GM23338 (cell line): Measurements from ENCODE around the gene ABCF1. TPM values are rescaled to one million over a fixed set of nuclear protein-coding genes. Genes with fewer than 3 reads are reported as not detected.
"Not testable (repeated sequence)": the region's sequence is repeated elsewhere in the genome, so short reads cannot be mapped to it uniquely, and the experiment has no call there.

Experiments used
- ATAC-seq: fragments of 200-7000 bp; cut with Tn5 transposase; 3 replicates; pipeline ENCODE4 v1.9.1; 2020
- DNase-seq: peaks from one replicate; pipeline ENCODE4 v3.0.0-alpha.2; 2015; ENCODE audit warnings: low spot score
- H2AFZ ChIP-seq: fragments of 200-600 bp; sonication (generic); 2 replicates; pipeline ENCODE4 v1.8.0; 2016; ENCODE audit warnings: antibody characterized with exemption, mild to moderate bottlenecking, moderate library complexity
- H3F3A ChIP-seq: fragments of 200-600 bp; sonication (generic); replicated peaks from 2 replicates; pipeline ENCODE4 v1.8.0; 2017; ENCODE audit warnings: antibody characterized with exemption, mixed run types, low read depth
- H3K27ac ChIP-seq: fragments of 200-600 bp; sonication (generic); 2 replicates; pipeline ENCODE4 v1.6.1; 2016; ENCODE audit warnings: low read depth
- H3K27me3 ChIP-seq: fragments of 200-600 bp; sonication (generic); 2 replicates; pipeline ENCODE4 v1.8.0; 2016; ENCODE audit warnings: mild to moderate bottlenecking, mixed run types, moderate library complexity; ENCODE audit not compliant: insufficient read depth
- H3K36me3 ChIP-seq: fragments of 200-600 bp; sonication (generic); 2 replicates; pipeline ENCODE4 v1.8.0; 2016; ENCODE audit warnings: mild to moderate bottlenecking; ENCODE audit not compliant: insufficient read depth
- H3K4me1 ChIP-seq: fragments of 200-600 bp; sonication (generic); 2 replicates; pipeline ENCODE4 v1.8.0; 2016; ENCODE audit warnings: mild to moderate bottlenecking, moderate library complexity; ENCODE audit not compliant: insufficient read depth
- H3K4me2 ChIP-seq: fragments of 200-600 bp; sonication (generic); 2 replicates; pipeline ENCODE4 v1.7.1; 2017; ENCODE audit warnings: mixed run types
- H3K4me3 ChIP-seq: fragments of 200-600 bp; sonication (generic); 2 replicates; pipeline ENCODE4 v1.6.1; 2016; ENCODE audit warnings: mixed run types
- H3K79me2 ChIP-seq: fragments of 200-600 bp; sonication (generic); replicated peaks from 2 replicates; pipeline ENCODE4 v1.8.0; 2017; ENCODE audit warnings: mild to moderate bottlenecking; ENCODE audit not compliant: insufficient read depth
- H3K9me2 ChIP-seq: fragments of 200-600 bp; sonication (generic); 2 replicates; pipeline ENCODE4 v1.8.0; 2017; ENCODE audit not compliant: insufficient read depth
- H4K20me1 ChIP-seq: fragments of 200-600 bp; sonication (generic); replicated peaks from 2 replicates; pipeline ENCODE4 v1.8.0; 2017; ENCODE audit warnings: mild to moderate bottlenecking; ENCODE audit not compliant: insufficient read depth
- H3K27ac Mint-ChIP-seq: 2 replicates; pipeline ENCODE4 v1.8.0; 2020; ENCODE audit warnings: inconsistent platforms, mild to moderate bottlenecking, moderate library complexity, mixed read lengths
- H3K27me3 Mint-ChIP-seq: 3 replicates; pipeline ENCODE4 v1.8.0; 2022; ENCODE audit warnings: low read depth, mild to moderate bottlenecking, moderate library complexity, mixed read lengths, inconsistent platforms; ENCODE audit not compliant: insufficient read depth, poor library complexity
- H3K36me3 Mint-ChIP-seq: 3 replicates; pipeline ENCODE4 v1.8.0; 2021; ENCODE audit warnings: low read depth, mild to moderate bottlenecking, inconsistent platforms, moderate library complexity, mixed read lengths
- H3K4me1 Mint-ChIP-seq: 3 replicates; pipeline ENCODE4 v1.8.0; 2020; ENCODE audit warnings: mild to moderate bottlenecking, inconsistent platforms, mixed read lengths
- H3K4me3 Mint-ChIP-seq: 3 replicates; pipeline ENCODE4 v1.8.0; 2021; ENCODE audit warnings: moderate library complexity, mild to moderate bottlenecking, inconsistent platforms, mixed read lengths
- H3K9me3 Mint-ChIP-seq: 3 replicates; pipeline ENCODE4 v1.8.0; 2020; ENCODE audit warnings: moderate library complexity, mild to moderate bottlenecking, inconsistent platforms, mixed read lengths
- CREB1 ChIP-seq: fragments of 250-450 bp; sonication (Bioruptor Pico); IDR thresholded peaks from 2 replicates; pipeline ENCODE4 v1.5.0; 2020; ENCODE audit warnings: low read depth, mild to moderate bottlenecking, moderate library complexity
- CTCF ChIP-seq, 2 experiments: fragments of 200-600 bp in 1 of 2; sonication (generic) in 1 of 2; conservative IDR thresholded peaks; 2 replicates each; pipeline versions ENCODE4 v1.5.1 to v1.6.1; 2016 to 2017; ENCODE audit warnings: antibody characterized with exemption in 2 of 2, low read depth in 2 of 2, mild to moderate bottlenecking in 2 of 2, moderate library complexity in 1 of 2
- ETS1 ChIP-seq: IDR thresholded peaks from 2 replicates; pipeline ENCODE4 v1.6.1; 2016; ENCODE audit warnings: antibody characterized with exemption
- EZH2phosphoT487 ChIP-seq: fragments of 200-600 bp; sonication (generic); IDR thresholded peaks from one replicate; pipeline ENCODE4 v1.8.1; 2018; ENCODE audit warnings: antibody characterized with exemption; ENCODE audit not compliant: unreplicated experiment
- POLR2AphosphoS5 ChIP-seq: IDR thresholded peaks from 2 replicates; pipeline ENCODE4 v1.6.1; 2016; ENCODE audit warnings: antibody characterized with exemption, low read depth
- long read RNA-seq: library from polyadenylated mRNA; unstranded; transcript quantifications from one replicate; pipeline ENCODE4 v2.0.0, GENCODE V29; 2020; ENCODE audit not compliant: unreplicated experiment
- polyA plus RNA-seq: library from polyadenylated mRNA; unstranded; fragments of >200 nt; fragmentation: Nextera tagmentation; extraction: Ambion mirVana; gene quantifications from 2 replicates; pipeline ENCODE4 v1.2.1, GENCODE V29; 2016
- total RNA-seq: library from RNA; depleted of rRNA; stranded (reverse); fragments of >200 nt; shearing (Covaris generic); gene quantifications from 2 replicates; pipeline ENCODE4 v1.2.3, GENCODE V29; 2014; rRNA removed

The ABCF1 gene
- total RNA-seq (85.8 and 92.6 TPM in 2 replicates), polyA plus RNA-seq (244 and 279 TPM in 2 replicates)
- long read RNA-seq, partial matches to known transcripts, result 20 of 28 reads
- long read RNA-seq, other reads (novel, unspliced or antisense), result 6 of 28 reads

GRCh38 chr6:30571075-30571761 is at the start of gene ABCF1:
Gene ABCF1 (plus strand): TSS chr6:30571442. CDS start chr6:30571488, 46 bp downstream.
- DNase-seq (peak; percentile 98), ATAC-seq (peak; percentile 96)
- peak within 1 kb of the TSS; percentile 98 for H2AFZ ChIP-seq
- Mint-ChIP-seq H3K36me3 (peaks cover 14% of the 10 kb centered on the region), H3K27me3 (peaks cover 13% of the 10 kb centered on the region), H3K4me3 (peak within 1 kb of the TSS; percentile 96), H3K9me3 (no peaks in the 10 kb centered on the region; the same call in 2 of the 3 replicates), H3K4me1 (peaks cover 31% of the 10 kb centered on the region), H3K27ac (peak within 1 kb of the TSS; percentile 97)
- peak; percentile 67 for TF ChIP-seq ETS1
- TF ChIP-seq EZH2phosphoT487, result no peak
- TF ChIP-seq POLR2AphosphoS5, result peak; percentile 96
- no peak for TF ChIP-seq CTCF (conservative IDR thresholded peaks at IDR 0.05; ENCODE audit: low read depth in 2 of 2)
- TF ChIP-seq CREB1 (CRISPR knock-in tag), result peak; percentile 90
- peaks cover 18% of the 10 kb centered on the region for H3K4me1 ChIP-seq
- H3K79me2 ChIP-seq, result peaks cover 47% of the 10 kb centered on the region
- H3K4me3 ChIP-seq, result peak within 1 kb of the TSS; percentile 95
- peak within 1 kb of the TSS; percentile 73; the same call in 1 of the 2 replicates for H3K27ac ChIP-seq
- peak within 1 kb of the TSS; percentile 99 for H3K4me2 ChIP-seq
- H3K36me3 ChIP-seq, result 0 out of 2 replicates have a peak, but pooled peaks cover 3% of the 10 kb centered on the region
- no peaks in the 10 kb centered on the region for H3K9me2 ChIP-seq
- peaks cover 26% of the 10 kb centered on the region for H4K20me1 ChIP-seq
- peaks cover 8% of the 10 kb centered on the region; the same call in 1 of the 2 replicates for H3F3A ChIP-seq
- peaks cover 6% of the 10 kb centered on the region; the same call in 1 of the 2 replicates for H3K27me3 ChIP-seq

GRCh38 chr6:30521952-30522351 is 49.3 kb upstream of the ABCF1 start:
- not testable (repeated sequence) for H3K36me3 ChIP-seq

GRCh38 chr6:30526444-30526843 is 44.8 kb upstream of the ABCF1 start:
- H3K4me1 ChIP-seq, H4K20me1 ChIP-seq, H3K79me2 ChIP-seq, H3K9me2 ChIP-seq, H3K36me3 Mint-ChIP-seq, H3F3A ChIP-seq, ATAC-seq, H3K4me2 ChIP-seq, H3K4me3 Mint-ChIP-seq, H3K4me1 Mint-ChIP-seq, DNase-seq, H2AFZ ChIP-seq, H3K27me3 ChIP-seq, H3K27ac ChIP-seq, H3K36me3 ChIP-seq, H3K4me3 ChIP-seq, H3K27ac Mint-ChIP-seq: not testable (repeated sequence)
- Mint-ChIP-seq H3K9me3 (peaks cover 15% of the 10 kb centered on the region; the same call in 2 of the 3 replicates), H3K27me3 (peaks cover 11% of the 10 kb centered on the region)

More at GRCh38 chr6:30521952-30522351, 49.3 kb upstream of the ABCF1 start:
- not testable (repeated sequence) for H3K4me3 ChIP-seq, H3F3A ChIP-seq, H3K79me2 ChIP-seq, H2AFZ ChIP-seq, H3K4me1 Mint-ChIP-seq, H3K27ac Mint-ChIP-seq, DNase-seq, H3K4me2 ChIP-seq, H3K27ac ChIP-seq, H3K4me1 ChIP-seq, ATAC-seq, H3K4me3 Mint-ChIP-seq, H3K27me3 ChIP-seq, H3K36me3 Mint-ChIP-seq, H4K20me1 ChIP-seq, H3K9me2 ChIP-seq
- Mint-ChIP-seq H3K27me3 (peaks cover 13% of the 10 kb centered on the region), H3K9me3 (peaks cover 40% of the 10 kb centered on the region)

- not testable (repeated sequence) for H3K9me2 ChIP-seq, H3K36me3 ChIP-seq, H3K27ac Mint-ChIP-seq, H3K27ac ChIP-seq, H3K27me3 Mint-ChIP-seq, H3K4me3 Mint-ChIP-seq, H3F3A ChIP-seq, H3K79me2 ChIP-seq, H3K4me1 Mint-ChIP-seq, DNase-seq, H3K9me3 Mint-ChIP-seq, H3K27me3 ChIP-seq, H3K4me1 ChIP-seq, ATAC-seq, H3K4me2 ChIP-seq, H3K36me3 Mint-ChIP-seq, H4K20me1 ChIP-seq, H3K4me3 ChIP-seq, H2AFZ ChIP-seq
Measured at GRCh38 chr6:30529349-30529875, 41.8 kb upstream of the ABCF1 start.
